Measurements from ENCODE around the gene EPYC.
"Not testable (repeated sequence)": the region's sequence is repeated elsewhere in the genome, so short reads cannot be mapped to it uniquely, and the experiment has no call there.

The EPYC gene

DNA sequence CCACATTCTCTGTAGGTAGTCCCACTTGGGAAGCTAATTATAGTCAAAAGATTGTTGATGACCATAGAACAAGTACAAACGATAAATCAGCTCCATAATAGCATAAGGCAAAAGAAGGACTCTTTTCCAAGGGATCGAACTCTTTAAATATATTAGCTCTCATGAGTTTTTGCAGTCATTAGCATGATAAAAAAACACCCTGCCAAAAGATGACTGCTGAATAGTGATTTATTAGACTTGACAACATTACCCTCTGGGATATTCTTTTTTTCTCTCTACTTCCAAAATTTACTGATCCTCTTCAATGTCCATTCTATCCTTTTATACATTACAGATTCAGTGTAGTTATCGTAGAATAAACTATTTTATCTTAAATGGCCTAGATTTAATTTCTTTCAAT is 14.2 kb downstream of the EPYC start:
- DNase-seq: no peak

DNA sequence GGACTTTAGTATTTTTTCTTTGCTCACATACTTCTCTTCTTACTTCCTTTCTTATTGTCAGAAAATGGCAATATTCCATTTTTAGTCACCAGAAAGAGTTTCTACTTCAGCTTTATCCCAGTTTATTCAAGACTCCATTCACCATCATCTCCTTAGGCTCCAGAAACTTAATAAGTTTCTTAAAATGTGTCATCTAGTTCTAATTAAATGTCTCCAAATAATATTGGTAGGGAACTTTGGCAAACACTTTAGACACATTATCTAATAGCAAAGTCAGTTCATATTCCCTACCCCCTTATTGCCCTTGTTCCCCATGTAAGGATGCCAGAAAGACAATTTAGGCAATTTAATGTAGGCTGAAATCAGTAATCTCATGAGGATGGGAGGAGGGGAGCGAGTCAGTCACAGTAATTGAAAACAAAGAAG is 15.1 kb downstream of the EPYC start:
- DNase-seq: no peak

DNA sequence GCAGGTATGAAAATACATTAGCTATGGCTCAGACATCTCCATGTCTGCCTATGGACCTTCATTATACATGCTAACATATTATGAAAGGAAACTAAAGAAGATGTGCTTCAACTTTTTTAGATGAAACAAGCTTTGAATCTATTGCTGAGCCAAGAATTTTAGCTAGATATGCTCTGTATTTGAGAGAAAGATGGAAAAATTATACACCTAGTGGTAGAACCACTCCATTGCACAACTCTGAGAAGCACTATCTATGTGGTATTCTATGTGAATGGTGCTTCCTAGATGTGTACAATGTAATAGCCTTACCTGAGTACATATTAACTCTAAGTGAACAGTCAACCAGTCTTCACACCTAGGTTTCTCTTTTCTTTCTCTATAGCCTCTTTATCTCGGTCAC is 17.3 kb downstream of the EPYC start:
- no peak for DNase-seq

DNA sequence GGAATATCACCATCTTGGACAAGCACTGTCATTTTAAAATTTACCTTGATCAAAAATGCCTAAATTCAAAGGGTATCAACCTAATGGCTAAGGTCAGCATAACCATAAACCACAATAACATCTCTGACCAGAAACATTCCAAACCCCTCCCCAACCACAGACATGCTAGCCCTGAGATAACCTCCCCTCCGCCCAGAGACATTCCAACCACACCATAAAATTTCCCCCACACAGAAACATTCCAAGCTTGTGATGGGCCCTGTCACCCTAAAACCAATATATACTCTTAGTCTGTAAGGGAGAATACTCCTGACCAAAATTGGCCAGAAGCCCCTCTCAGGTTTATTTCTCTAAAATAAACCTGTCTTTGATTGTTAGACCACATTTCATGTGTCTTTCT is 17.7 kb downstream of the EPYC start:
- DNase-seq: no peak

DNA sequence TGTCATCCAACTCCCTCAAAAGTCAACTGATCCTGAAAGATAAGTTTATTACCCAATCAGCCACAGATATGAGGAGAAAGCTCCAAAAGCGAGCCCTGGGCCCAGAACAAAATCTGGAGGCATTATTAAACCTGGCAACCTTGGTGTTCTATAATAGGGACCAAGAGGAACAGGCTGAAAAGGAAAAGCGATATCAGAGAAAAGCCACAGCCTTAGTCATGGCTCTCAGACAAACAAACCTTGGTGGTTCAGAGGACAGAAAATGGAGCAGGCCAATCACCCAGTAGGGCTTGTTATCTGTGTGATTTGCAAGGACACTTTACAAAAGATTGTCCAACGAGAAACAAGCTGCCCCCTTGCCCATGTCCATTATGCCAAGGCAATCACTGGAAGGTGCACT is 19.4 kb downstream of the EPYC start:
- not testable (repeated sequence) for DNase-seq

DNA sequence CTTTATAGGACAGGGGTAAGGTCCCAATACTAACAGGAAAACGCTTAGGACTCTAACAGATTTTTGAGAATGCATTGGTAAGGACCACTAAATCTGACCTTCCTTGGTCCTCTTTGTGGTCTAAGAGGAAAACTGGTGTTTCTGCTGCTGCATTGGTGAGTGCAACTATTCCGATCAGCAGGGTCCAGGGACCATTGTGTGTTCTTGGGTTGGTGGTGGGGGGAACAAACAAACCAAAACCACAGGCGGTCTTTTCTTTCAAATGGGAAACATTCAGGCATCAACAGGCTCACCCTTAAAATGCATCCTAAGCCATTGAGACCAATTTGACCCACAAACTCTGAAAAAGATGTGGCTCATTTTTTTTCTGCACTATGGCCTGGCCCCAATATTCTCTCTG is 20.7 kb downstream of the EPYC start:
- no peak for DNase-seq

DNA sequence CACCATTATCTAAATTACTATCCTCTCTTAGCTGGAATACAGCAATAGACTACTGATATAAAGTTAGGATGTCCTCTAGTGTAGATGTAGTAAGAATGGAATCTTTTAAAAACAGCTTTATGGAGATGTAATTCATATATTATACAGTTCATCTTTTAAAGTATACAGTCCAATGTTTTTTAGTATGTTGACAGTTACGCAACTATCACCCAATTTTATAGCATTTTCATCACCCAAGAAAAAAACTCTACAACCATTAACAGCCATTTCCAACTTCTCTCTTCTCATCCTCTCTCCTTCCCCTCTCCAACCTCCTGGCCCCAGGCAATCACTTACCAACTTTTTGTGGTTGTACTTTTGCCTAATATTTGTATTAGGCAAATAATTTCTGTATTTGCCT is 22.6 kb downstream of the EPYC start:
- no peak for DNase-seq

DNA sequence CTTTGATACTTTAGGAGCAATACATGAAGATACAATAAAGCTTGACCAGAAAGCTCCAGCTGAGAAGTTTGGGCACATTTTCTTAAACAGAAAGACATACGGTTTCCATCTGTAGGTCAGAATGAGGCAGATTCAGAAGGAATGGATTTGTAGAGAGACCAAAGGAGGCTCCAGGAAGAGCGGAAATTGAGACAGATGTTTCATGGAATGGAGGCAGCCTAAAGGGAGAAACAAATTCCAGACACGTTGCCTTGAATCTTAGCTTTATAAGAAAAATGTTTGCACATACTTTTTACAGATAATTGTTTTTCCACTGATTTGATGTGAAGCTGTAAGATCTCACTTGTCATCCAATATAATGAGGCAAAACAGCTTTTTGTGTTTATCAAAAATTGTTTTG is 24.8 kb downstream of the EPYC start:
- DNase-seq: no peak

DNA sequence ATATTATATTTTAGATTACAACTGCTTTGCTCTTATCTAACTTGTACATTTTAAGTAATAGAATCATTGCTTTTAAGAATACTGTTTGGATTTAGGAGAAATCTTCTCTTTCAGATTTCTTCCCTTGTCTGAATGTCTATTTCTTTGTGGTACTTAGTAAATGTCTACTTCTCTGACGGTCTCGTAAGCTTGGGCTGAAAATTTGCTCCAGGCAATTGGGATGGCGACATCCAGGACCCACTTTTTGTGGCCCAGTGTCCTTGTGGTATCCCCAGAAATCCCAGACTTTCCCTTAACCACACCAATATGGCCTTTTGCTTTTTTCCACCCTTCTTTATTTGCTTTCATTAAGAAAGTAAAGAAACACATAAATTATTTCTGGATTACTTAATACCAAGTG is 25.8 kb downstream of the EPYC start:
- DNase-seq: no peak

DNA sequence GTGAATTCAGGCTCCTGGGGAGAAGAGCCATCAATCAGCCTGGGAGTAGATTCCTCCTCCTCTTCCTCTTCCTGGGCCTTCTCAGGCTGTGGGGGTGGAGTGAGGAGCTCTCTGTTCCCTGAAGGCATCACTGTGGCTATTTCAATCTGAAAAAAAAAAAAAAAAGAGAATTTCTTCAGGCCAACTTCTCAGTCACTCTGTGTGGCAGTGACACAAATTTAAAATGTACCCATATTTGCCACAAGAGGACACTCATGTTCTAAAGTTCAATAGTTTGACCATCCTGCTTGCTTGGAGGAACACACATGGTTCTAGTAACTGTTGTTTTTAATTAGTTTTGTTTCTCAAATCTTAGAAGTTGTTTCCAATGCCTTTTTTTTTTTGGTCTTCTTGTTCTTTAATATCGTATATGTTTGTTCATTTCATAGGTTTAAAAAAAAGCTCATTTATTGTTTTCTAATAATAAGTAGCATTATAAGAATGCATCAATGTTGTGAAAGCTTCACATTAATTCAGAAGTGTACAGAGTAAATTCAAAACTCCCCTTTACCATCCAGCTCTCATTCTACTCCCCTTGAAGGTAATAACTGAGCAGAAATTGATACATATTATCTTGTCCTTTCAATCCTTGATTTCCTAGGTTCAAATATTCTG is 26.5 kb downstream of the EPYC start:
- peak in 1 of 5 experiments; percentile 29 for DNase-seq

DNA sequence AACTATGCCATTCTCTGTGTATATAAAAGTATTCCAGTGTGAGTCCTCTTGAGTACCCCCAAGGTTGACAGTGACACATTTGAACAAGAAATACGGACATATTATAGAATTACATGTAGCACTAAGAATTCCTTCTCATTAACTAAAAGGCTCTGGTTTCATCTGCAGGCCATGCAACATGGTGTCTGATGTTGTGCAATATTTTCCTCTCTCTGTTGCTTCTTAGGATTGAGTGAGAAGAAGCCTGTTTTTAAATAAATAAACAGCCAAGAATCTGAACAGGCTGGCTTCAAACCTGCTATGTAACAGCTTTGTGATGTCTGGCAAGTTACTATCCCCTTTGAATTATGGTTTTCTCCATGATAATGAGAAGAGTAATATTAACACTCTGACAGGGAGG is 27.5 kb downstream of the EPYC start:
- no peak for DNase-seq

DNA sequence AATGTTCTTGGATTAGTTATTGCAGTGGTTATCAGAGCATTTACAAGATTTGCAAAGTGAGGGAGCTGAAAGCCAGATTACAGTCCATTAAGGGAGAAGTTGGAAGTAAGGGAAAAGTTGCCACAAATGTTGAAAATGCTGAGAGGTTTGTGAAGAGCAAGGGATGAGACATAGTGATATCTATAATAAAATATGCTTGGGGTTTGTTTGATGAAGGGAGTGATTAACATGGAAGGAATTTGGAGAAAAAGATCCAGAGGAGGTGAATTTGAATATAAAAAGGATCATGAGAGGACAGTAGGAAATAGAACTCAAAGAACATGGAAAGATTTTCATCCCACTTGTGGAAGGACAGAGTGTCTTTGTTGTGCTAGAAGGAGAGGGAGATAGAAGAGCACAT is 30.5 kb downstream of the EPYC start:
- no peak for DNase-seq

DNA sequence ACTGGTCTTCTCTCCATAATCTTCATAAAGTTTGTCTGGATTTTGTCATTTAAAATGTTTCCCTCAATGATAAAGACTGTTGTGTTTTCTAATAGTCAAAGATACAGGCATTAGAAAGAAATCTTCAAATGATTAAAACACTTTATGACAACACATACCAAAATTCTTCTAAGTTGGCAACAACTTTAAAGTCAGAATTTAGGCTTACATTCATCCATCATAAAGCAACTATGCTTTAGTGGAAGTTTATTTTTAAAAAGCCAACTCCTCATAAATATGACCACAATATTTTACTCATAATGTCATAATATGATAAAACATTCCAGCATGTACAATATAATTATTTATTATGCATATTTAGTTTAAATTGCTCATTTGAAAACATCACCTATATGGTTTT is 32.5 kb downstream of the EPYC start:
- DNase-seq: no peak

DNA sequence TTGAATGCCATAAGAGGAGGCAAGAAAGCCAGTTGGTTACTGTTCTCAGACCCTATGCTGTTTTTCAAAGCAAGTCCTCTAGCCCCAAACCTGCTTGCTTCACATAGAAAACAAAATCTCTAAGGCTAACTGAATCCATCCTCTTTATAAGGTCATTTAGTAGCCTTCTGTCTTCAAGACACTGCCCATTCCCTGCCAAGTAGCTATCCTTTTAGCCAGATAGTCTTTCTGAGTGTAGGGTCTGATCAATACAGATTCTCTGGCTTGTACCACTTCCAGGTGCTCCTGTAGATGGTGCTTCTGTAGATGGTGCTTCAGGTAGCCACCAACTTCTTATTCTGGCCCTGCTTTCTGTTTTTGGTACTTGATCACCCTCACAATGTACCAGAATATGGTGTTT is 33.9 kb downstream of the EPYC start:
- DNase-seq: no peak

DNA sequence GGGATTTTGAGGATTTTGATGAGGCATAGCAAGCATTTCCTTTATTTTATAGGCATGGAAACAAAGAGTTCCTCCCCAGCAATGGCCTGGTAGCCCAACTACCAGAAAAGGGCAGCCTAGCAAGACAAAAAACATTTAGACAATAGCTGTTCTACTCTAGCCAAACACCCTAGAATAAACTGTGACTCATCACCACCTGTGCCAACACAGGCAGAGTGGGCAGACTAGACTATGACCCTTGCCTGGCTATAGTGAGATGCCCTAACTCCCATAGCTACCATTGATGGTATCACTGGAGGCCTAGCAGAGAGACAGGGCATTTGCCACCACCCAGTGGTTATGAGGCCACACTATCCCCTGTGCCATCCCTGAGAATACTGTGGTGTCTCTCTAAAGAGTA is 34.3 kb downstream of the EPYC start:
- no peak for DNase-seq

DNA sequence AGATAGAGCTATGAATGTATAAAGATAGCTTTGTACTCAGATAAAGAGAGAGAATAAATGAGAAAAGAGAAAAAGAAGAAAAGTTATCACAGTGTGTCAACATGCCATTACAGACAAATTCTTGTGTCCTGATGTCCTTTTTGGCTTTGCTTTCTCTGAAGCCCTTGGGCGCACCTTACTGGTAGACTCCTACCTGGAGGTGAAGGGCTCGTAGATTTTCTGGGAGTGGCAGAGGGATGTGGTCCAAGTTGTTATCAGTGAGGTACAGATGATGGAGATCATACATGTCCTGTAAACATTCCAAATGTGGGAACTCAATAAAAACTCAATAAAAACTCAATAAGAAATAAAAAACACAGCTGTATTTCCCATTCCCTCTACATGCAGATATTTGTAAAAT is 34.9 kb downstream of the EPYC start:
- no peak for DNase-seq

DNA sequence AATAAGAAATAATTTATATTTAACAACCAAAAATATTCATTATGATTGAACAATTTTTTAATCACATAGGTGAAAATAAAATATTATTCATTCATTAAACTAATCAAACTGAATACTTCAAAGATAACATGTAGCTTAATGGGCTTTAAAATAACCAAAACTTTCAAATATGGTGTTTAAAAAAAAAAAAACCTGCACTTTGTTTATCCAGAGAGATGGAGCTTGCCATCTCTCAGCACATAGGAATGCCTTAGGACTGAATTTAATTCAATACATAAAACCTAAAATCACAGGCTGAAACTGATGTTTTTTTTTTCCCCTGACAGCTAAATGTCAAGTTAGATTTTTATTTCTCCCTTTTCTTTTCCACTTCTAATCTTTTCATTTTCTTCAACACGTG is 35.4 kb downstream of the EPYC start:
- DNase-seq: no peak

DNA sequence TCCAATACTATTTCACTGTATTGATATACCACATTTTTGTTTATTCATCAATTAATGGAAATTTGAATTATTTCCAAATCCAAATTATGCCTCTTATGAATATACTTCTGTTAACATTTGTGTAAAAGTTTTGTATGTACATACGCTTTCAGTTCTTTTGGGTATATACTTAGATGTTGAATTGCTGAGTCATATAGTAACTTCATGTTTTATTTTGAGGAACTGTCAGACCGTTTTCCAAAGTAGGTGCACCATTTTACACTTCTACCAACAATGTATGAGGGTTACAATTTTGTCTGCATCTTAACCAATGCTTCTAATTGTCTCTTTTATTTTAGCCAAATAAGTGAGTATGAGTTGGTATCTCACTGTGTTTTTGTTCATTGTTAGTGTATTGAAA is 39.6 kb downstream of the EPYC start:
- peak in 1 of 5 experiments; percentile 2 for DNase-seq

DNA sequence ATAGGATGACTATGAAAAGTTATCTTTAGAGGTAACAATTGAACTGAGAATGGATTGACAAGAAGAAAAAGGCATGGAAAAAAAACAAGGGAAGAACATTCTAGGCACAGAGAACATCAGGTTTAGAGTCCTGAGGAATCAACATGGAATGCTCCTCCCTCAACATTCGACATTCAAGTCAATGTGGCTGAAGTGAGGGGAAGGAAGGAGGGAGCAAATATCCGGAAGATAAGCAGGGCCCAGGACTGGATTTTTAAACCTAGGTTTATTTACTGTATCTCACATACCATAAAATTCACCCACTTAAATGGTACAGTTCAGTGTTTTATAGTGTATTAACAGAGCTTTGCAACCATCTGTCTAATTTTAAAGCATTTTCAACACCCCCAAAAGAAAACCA is 40.2 kb downstream of the EPYC start:
- no peak for DNase-seq

DNA sequence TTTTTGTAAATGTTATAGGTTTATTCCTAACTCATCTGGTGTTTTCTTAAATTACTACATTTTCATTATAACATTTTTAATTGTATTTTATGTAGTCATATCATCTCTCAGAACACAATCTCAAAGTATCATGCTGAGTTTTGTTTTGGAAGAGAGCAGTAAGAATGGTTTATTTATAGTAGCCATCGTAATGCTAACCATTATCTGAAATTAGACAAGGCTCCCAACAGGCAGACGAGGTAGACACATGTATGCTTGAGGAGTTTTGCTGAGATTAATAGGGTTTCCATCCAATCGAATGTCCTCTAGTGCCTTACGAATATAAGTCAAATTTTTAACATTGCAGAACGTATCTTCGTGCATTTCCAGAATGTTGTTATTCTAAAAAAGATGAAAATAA is 40.8 kb downstream of the EPYC start:
- no peak for DNase-seq

DNA sequence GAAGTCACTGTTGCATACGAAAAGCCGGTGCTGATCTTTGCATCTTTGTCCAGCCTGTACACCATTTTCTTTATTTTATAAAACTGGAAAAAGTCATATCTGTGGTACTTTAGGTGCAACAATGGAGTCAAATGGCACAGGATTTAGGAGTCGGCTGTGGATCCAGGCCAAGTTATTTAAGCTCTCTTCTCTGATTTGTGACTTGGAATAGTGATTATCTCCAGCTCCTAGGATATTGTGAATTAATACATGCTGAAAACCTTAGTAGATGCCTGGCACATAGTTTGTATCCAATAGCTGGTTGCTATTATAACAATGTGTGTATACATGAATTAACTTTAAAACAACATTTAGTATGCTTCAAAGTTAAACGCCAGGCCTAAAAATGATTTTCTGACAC is 43.6 kb downstream of the EPYC start:
- DNase-seq: no peak

DNA sequence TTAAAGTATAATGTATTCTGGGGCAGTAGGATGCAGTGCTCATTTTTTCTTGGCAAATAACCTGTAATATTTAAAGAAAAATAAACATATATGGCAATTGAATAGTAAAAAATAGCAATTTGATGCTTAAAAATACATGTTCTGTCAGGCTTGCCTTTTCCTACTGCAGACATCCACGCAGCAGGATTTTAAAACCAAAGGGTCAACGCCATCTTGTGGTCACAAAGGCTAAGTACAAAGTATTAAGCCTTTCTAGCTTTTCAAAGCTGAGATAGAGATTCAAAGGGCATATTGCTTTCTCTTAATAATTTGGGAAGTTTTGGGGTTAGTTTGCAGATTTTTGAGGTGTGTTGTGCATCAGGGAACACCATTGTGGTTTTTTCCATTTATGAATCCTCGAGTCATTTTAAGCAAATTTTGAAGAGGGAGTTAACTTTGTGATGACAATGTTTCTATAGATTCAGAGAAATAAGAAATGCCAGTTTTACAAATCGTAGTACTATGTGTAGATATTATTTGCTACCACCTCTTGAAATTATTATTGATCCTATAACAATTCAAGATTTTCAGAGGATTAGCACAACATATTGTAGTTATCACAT is 45.1 kb downstream of the EPYC start:
- peak in 1 of 5 experiments; percentile 50 for DNase-seq

DNA sequence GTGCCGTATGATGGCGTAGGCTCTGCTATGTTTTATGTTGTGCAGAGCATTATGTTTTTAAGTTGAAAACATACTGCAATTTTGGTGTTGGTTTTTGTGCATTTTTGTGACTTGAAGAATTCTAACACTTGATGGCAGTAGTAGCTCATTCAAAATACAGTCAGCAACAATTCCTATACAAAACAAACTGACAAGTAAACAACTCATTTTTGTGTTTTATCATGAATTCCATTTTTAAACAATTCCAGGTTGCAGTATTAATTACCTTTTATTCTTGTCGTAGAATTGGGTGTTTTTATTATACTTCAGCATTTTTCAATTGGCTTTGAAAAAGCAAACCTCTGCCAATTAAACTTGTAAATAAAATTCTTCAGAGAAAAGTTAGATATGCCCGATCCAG is 45.7 kb downstream of the EPYC start:
- no peak for DNase-seq

DNA sequence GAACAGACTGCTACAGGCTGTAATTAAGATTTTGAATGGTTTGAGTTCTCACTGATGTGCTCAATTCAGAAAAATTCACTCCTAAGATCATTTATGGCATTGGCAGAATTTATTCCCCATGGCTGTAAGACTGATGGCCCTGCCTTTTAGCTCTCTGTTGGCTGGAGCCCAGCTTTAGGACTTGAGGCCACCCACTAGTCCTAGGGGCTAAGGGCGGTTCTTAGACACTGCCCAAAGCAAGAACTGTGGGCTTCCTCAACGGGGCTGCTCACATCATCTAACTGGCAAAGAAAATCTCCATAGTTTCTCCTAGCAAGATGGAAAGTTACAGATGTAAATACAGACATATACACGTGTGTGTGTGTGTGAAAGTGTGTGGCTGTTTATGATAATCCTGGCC is 46.4 kb downstream of the EPYC start:
- DNase-seq: no peak

DNA sequence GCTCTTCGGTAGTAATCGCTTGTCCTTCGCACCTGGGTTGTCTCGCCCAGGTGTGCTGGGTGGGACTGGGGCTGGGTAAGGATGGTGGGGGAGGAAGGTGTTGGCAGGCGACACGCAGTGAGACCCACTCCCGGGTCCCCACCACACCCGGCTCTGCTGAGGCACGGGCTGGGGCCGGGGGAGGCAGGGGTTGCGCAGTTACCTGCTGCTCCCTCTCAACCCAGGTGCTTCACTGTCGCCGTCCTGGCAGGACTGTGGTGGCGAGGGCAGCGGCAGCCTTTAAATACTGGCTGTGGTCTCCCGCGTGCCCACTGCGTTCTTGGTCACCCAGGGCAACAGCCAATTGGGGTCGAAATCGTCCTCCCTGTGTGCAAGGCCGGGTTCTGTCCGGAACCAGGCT is 49.9 kb downstream of the EPYC start, which contains the start of gene CCER1:
Gene CCER1, minus strand, starts transcription at position 256 of the 400 bp plus-strand sequence. CDS start 434 bp downstream, outside the sequence.
- no peak for DNase-seq

Data from T-helper 2 cell (primary cell).